CD4-positive, alpha-beta T cell treated with Interleukin-1 beta for 1 hour (primary cell): ENCODE data around the gene KCNIP3.
"Not testable (repeated sequence)": the region's sequence is repeated elsewhere in the genome, so short reads cannot be mapped to it uniquely, and the experiment has no call there.

ENCODE experiments used
- DNase-seq, 2 donors: peaks; one replicate each; pipeline ENCODE4 v3.0.0-alpha.2; 2020 to 2022

Gene KCNIP3

GRCh38 chr2:95433373-95433772, 136.2 kb downstream of the KCNIP3 start:
- not testable (repeated sequence) for DNase-seq

- DNase-seq: not testable (repeated sequence)
Measured at GRCh38 chr2:95433973-95434372, 136.8 kb downstream of the KCNIP3 start.

- not testable (repeated sequence) for DNase-seq
Measured at GRCh38 chr2:95434507-95435076, 137.4 kb downstream of the KCNIP3 start.

- DNase-seq: not testable (repeated sequence)
Measured at GRCh38 chr2:95435162-95435871, 138.2 kb downstream of the KCNIP3 start.
